Astrocyte (in vitro differentiated cells and primary cell): ENCODE data around the gene BCL11B.

Source experiments
- EZH2 ChIP-seq: IDR thresholded peaks from 2 replicates; pipeline ENCODE4 v1.6.1; 2012; ENCODE audit warnings: mild to moderate bottlenecking, low read length, inconsistent platforms; ENCODE audit not compliant: insufficient read depth
- TF ChIP-seq, protein P1 (sequence below): IDR thresholded peaks from 2 replicates; pipeline ENCODE4 v1.5.1; 2011; ENCODE audit warnings: low read depth, mild to moderate bottlenecking, inconsistent platforms, low read length, moderate library complexity; ENCODE audit not compliant: insufficient read depth

DNA sequence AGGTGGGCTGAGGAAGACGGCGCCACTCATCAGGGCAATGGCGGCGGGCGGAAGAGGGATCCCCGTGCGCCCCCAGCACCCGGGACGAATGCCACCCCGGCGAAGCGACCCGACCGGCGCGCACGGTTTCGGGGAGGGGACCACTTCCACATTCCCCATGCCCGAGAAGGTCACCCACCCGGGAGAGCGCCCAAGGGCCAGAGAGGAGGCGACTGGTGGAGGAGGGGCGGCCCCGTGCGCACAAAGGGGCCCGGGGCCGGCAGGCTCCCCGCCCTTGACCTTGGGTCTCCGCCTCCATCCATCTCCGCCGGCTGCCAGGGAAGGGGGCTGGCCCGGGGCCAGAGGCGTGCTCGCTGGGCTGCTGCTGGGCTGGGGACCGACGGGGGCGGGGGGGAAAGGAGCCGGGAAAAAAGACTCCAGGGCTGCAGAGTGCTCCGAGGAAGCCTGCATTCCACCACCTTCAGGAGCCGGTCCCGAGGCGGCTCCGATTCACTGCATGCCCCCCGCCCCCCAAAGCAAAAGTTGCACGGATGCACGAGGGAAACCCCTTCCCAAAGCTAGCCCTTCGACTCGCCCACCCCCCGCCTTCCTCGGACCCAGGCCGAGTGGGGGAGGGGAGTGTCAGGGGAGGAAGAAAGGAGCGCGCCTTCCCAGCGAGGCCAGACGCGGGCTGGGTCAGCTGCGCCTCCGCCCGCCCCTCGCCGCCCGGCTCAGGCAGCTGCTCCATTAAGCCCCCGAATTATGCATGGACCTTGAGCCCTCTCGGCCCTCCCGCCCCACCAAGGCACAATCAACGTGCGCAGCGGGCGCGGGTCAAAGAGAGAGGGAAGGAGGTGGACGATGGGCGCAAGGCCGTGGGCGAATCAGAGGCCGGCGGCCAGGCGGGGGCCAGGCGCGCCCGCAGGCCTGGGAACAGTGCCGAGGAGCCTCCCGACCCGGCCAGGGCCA, 26.2 kb downstream of the BCL11B start:
- TF ChIP-seq, protein P1, sequence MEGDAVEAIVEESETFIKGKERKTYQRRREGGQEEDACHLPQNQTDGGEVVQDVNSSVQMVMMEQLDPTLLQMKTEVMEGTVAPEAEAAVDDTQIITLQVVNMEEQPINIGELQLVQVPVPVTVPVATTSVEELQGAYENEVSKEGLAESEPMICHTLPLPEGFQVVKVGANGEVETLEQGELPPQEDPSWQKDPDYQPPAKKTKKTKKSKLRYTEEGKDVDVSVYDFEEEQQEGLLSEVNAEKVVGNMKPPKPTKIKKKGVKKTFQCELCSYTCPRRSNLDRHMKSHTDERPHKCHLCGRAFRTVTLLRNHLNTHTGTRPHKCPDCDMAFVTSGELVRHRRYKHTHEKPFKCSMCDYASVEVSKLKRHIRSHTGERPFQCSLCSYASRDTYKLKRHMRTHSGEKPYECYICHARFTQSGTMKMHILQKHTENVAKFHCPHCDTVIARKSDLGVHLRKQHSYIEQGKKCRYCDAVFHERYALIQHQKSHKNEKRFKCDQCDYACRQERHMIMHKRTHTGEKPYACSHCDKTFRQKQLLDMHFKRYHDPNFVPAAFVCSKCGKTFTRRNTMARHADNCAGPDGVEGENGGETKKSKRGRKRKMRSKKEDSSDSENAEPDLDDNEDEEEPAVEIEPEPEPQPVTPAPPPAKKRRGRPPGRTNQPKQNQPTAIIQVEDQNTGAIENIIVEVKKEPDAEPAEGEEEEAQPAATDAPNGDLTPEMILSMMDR = no peak
- TF ChIP-seq EZH2 = no peak
